T47D (cell line): ENCODE results near the gene LMAN1L.

Source experiments
- DNase-seq, 2 experiments: peaks; one replicate each; pipeline versions ENCODE4 v3.0.0 to v3.0.0-alpha.2; 2011 to 2012; ENCODE audit warnings: low read depth in 1 of 2, low spot score in 1 of 2
- JUND ChIP-seq: IDR thresholded peaks from 2 replicates; pipeline ENCODE4 v1.6.1; 2012; ENCODE audit warnings: low read depth
- in situ Hi-C: cut with HindIII; loops from 2 replicates; pipeline ENCODE4 v1.10.0; 2016; ENCODE audit warnings: low sequenced_read_pairs, low pct_unique_long_range_greater_than_20kb

Gene LMAN1L

DNA sequence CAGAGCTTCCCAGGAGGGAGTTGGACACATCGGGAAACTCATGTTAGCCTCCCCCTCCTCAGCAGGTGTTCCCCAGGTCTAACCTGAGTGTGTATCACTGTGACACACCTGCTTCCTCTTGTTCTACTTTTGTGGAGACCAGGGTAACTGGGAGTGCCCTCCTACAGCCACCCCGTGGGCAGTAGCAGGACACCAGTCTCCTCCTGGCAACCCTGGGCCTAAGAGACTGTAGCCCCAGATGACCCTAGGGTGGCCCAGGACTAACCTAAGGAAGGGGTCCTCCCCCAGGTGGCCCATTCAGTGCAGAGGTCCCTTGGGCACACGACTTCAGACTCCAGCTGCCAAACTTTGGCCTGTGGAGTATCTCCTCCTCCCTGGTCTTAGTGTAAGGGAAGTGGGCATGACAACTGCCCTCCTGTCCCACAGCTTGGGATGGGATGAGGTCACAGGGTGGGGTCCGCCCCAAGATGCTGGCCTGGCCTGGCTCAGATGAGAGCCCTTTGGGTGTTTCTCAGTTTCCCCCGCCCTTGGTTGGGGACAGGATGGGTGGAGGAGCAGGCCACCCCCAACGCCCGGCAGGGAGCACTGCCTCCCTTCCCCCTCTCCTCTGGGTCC, 26.0 kb upstream of the LMAN1L start:
- in situ Hi-C loops = no loop called here
- DNase-seq = no peak
- TF ChIP-seq JUND = no peak

DNA sequence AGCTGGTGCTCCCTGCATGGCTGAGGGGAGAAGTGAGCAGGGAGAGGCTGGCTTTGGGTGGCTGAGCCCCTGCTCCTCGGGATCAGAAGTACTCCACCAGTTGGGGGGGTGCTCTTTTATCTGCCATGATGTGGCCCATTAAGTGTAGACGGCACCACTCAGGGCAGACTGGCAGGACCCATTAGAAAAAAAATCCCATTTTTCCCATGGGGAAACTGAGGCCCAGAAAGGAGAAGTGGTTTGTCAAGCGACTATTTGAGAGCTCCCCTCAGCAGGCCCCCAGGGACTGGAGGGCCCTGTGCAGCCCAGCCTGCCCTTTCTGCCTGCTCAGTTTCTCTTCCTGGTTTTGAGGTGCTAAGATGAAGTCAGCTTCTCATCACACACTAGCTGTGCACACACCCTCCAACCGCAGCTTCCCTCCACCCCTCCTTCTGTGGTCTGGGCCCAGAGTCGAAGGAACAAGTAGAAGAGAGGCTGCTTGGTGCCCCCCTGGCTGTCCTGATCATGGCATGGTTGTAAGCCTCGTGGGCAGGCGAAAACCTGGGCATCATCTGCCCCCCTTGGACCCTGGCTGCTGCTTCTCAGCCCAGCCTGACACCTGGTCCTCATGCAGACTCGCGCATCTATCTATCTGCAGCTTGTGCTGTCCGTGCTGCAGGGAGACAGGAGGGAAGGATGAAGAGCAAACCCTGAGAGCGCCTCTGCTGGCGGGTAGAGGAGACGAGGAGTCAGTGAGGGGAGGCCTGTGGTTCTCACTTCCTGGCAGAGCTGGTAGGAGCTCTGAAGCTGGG, 25.2 kb upstream of the LMAN1L start:
- DNase-seq = peak in 1 of 2 experiments; percentile 80
- in situ Hi-C loops = no loop called here
- TF ChIP-seq JUND = no peak

DNA sequence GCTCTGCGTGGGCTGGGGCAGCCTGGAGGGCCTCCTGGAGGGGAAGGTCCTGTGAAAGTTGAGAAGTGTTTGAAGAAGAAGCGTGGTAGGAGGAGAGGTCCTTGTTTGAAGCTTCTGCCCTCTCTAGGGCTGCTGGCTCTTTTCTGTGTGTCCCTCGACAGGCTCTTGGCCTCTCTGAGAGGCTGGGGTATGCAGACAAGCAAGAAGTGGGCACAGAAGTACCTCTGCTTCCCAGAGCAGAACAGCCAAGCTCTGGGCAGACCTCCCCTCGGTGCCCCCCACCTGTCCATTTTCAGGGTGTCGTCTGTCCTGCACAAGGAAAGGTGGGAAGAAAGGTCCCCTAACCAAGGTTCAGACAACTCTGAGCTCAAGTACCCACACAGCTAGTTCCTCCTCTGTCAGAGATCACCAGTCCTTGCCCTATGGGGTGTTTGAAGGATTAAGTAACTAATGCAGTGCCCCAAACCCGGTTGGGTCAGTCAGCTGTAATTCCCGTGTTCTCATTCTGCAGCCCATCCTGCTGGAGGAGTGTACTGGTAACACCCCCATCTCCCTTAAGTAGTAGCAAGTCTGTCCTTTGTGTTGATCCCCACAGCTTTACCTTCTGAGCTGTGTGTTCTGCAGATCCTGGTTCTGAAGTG, 24.5 kb upstream of the LMAN1L start:
- no peak for TF ChIP-seq JUND
- peak in 1 of 2 experiments; percentile 49 for DNase-seq
- in situ Hi-C loops = no loop called here

DNA sequence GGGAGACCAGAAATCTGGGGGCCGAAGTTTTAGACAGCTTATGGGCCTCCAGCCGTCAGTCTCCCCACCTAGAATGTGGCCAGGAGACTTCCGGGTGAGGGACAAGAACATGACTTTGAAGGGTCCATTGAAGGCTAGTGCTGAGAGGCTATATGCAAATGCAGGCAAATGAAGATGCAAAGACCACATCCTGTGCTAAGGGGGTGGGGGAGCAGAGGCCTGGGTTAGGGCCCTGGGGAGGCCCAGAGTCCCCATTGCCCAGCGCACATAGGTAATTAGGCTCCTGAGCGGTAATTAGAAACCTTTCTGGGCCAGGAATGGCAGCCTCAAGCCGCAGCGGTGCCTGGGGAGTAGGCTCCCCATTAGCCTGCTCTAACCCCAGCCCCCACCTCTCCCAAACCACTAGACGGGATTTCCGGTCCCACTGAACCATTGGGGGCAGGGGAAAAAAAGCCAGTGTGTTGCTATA, 23.9 kb upstream of the LMAN1L start:
- DNase-seq = no peak
- no peak for TF ChIP-seq JUND
- in situ Hi-C loops = no loop called here

DNA sequence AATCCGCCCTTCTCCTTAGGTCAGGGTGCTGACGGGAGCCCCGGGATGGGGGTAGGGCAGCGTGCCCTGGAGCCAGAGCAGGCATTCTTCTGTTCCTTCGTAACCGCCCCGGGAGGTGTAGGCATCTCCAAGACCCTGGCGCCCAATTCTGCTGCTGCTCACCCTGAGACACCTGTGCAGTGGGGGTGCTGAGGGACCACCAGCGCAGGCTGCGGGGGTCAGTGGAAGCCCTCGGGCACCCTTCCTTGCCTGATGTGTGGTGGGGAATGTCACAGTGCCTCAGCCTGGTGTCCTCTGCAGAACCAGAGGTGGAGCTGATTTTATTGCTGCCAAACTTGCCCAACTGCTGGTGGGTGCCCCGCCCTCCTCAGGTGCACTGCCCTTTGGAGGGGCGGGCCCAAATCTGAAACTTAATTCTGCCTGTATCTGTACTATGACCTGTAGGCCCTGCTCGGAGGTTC, 23.4 kb upstream of the LMAN1L start:
- in situ Hi-C loops = no loop called here
- TF ChIP-seq JUND = no peak
- peak in 1 of 2 experiments; percentile 80 for DNase-seq

DNA sequence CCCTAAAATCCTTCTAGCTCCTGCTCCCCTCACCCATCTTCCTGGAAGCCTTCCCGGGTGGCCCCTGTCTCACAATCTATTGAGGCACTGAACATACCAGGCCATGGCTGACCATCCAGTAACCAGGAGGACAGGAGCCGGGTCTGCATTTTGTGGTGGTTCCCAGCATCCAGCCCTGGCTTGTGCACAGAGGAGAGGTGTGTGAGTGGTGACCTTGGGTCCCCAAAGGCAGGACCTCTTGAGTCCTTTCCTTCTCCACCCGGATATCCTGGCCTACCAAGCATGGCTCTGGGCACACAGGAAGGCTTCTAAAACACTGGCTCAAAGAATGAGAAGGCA, 22.9 kb upstream of the LMAN1L start:
- in situ Hi-C loops = no loop called here
- DNase-seq = no peak
- no peak for TF ChIP-seq JUND

DNA sequence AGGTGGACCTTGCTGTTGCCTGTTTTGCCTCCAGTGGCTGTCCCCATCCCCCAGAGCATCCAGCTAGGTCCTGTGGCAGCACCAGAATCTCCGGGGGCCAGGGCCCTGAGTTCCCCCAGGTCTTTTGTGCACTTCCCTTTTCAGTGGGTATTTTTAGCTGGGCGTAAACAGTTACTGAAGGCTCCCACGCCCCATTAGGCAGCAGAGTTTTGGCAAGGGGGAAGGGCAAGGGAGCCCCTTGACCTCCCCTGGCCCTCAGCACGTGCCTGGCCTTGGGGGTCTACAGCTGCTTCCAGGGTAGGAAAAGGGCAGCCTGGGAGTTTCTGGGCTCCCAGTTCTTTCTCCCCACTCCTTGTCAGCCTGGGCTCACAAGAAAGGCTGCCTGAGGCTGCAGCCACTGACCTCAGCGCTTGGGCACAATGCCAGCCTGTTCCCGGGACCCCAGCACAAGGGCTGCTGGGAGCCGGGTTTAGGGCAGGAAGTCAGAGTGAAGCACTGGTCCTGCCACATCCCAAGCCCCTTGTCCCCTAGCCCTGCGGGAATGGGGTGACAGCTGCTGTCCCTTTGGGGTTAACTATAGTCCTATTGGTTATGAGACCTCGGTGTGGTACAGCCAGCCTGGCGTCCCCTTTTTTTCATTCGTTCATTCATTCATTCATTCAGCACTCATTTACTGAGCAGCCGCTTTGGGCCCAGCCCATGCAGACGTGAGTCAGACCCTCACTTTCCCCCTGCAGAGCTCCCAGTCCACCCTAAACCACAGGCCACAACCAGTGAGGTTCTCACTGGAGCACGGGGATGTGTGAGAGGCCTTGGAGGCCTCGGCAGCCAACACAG, 22.3 kb upstream of the LMAN1L start:
- no peak for TF ChIP-seq JUND
- in situ Hi-C loops = no loop called here
- DNase-seq = no peak

DNA sequence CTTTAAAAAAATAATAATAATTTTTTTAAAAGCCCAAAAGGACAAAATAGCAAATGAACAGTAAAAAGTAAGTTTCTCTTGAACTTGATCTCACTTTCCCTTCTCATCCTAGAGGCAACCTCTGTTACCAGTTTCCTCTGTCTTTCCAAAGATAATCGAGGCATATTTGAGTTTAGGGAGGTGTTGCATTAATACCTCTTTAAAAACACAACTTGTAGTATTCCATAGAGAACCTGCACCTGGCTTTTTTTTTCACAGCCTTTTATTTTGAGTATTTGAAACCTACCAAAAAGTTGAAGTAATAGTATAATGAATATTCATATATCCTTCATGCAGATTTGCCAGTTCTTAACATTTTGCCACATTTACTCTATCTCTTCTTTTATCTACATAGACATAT, 21.6 kb upstream of the LMAN1L start:
- TF ChIP-seq JUND = no peak
- in situ Hi-C loops = no loop called here
- no peak for DNase-seq

DNA sequence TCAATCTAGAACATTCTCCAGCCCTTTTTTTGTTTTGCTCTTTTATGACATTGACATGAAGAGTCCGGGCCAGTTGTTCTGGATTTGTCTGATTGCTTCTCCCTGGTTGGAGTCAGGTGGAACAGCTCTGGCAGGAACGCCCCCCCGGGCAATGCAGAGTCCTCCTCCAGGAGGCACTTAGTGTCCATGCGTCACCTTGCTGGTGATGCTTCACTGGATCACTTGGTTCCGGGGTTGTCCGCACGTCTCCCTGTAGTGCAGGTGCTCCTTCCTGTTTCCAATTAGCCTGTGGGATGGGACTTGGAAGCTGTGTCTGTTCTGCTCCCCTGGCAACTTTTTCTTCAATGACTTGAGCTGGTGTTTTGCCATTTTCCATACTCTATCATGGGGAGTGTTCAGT, 21.0 kb upstream of the LMAN1L start:
- no peak for TF ChIP-seq JUND
- in situ Hi-C loops = no loop called here
- DNase-seq = peak in 1 of 2 experiments; percentile 57

DNA sequence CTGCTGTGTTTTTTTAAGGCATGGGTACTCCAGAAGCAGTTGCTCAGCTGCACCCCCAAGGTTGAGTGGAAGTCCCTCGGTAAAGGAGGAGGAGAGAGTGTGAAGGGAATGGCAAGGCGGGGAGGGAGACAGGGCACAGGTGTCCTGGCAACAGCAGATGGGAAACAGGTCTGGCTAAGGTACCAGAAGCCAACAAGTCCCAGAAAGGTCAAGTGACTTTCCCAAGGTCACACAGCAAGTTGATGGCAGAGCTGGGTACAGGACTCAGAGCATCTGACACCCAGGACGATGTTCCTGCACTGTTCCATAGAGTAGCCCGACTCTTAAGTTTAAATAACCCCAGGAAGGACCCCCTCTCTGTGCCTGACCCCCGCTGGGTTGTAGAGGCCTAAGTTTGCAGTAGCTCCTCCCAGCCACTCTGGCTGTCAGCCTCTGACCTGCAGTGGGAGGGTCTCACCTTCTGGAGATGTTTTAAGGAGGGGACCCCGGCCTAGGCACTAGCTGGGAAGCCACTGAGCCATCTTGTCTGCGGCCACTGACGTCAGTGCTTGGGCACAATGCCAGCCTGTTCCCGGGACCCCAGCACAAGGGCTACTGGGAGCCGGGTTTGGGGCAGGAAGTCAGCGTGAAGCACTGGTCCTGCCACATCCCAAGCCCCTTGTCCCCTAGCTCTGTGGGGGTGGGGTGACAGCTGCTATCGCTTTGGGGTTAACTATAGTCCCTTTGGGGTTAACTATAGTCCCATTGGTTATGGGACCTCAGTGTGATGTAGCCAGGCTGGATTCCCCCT, 20.2 kb upstream of the LMAN1L start:
- in situ Hi-C loops = no loop called here
- no peak for DNase-seq
- no peak for TF ChIP-seq JUND

DNA sequence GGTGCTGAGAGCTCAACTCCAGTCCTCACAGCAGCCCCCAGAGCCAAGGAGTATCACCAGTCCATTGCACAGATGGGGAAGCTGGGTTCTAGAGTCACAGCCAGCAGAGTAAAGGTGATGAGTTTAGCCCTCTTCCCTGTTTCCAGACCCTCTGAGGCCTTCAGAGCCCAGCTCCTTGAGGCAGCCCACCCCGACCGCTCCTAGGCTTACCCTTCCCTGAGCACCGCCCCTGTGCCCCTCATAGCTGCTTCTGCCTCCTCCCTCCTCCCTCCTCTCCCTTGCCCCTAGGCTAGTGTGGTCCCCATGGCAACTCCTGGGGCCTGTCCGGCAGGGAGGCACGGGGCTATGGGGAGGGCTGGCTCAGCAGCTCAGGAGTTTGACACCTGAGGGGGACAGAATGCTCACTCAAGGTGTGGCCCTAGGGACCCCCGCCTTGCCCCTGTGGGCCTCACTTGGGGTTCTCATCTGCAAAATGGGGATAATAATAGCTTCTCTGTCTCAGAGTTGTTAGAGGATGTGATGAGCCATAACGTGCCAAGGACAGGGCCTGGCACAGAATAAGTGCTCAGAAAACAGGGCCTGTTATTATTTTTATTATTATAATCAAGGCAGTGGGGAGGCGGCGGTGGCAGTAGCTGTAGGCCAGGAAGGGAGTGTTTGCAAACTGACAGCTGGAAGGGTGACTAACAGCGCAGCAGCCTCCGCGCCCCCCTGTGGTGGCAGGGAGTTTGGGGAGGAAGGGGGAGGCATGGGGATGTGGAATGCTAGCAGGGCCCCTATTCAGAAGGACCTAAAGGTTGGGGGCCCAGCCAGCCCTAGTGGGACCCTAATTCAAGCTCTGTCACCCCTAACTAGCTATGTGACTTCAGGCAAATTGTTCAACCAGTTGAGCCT, 19.3 kb upstream of the LMAN1L start:
- no peak for DNase-seq
- in situ Hi-C loops = no loop called here
- TF ChIP-seq JUND = no peak
